Measurements from ENCODE around the gene ATG4D. TPM values are rescaled to one million over a fixed set of nuclear protein-coding genes. Genes with fewer than 3 reads are reported as not detected.

Gene ATG4D
- polyA plus RNA-seq, 1 of the 3 experiments (the other 2 are of a cell fraction): 22.6 TPM

DNA sequence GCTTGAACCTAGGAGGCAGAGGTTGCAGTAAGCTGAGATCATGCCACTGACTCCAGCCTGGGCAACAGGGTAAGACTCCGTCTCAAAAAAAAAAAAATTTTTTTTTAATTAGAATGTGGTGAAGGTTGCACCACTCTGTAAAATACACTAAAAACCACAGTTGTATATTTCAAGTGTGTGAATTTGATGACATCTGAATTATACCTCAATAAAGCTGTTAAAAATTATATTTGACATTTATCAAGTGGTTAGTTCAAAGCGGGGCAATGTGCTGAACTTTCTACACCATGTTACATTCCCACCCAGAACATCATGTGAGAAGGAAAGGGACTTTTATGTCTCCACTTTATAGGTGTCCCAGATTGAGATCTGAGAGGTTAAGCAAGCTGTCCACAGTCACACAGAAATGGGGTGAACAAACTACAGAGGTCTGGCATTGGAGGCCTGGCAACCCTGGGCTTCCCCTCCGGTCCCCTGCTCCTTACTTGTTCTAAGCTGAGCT is 20.5 kb upstream of the ATG4D start:
- Histone ChIP-seq H3K27me3 (ENCODE audit: insufficient read depth) (no peaks in the 10 kb centered on the region; the same call in 1 of the 2 replicates), H3K4me3 (ENCODE audit: low read depth in 2 of 2, low read length in 1 of 2) (no peak overlapping the region), H3K36me3 (replicated peaks in 1 of 2; ENCODE audit: control insufficient read depth in 1 of 2, insufficient read depth in 2 of 2, low read length in 1 of 2) (no peaks in the 10 kb centered on the region), H2AFZ (ENCODE audit: low read depth) (no peak overlapping the region), H4K20me1 (ENCODE audit: insufficient read depth) (no peaks in the 10 kb centered on the region), H3K79me2 (ENCODE audit: insufficient read depth) (no peaks in the 10 kb centered on the region), H3K9me2 (no peaks in the 10 kb centered on the region), H3F3A (replicated peaks; ENCODE audit: insufficient read depth) (no peaks in the 10 kb centered on the region), H3K27ac (ENCODE audit: low read depth in 2 of 2, low read length in 1 of 2) (no peak overlapping the region), H3K9ac (no peak overlapping the region), H3K9me3 (no peaks in the 10 kb centered on the region), H3K4me2 (no peak overlapping the region), H3K4me1 (ENCODE audit: control insufficient read depth in 1 of 2, insufficient read depth in 2 of 2, low read depth in 1 of 2, low read length in 1 of 2) (no peaks in the 10 kb centered on the region; a peak in 1 of 4 replicates)
- 84% methylated on average over 3 of the region's 3 CpGs for whole genome bisulfite sequencing (ENCODE audit: low lambda C conversion rate)
- CTCF ChIA-PET: interaction anchor here (0.9 to 1.6 kb wide), 7 partner anchors 10 to 106 kb away, joined by 3 to 7 read pairs (median 3); no protein-coding TSS in a partner anchor
- POLR2A ChIA-PET: no interaction called here
- TF ChIP-seq, protein P1, sequence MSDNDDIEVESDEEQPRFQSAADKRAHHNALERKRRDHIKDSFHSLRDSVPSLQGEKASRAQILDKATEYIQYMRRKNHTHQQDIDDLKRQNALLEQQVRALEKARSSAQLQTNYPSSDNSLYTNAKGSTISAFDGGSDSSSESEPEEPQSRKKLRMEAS (IDR thresholded peaks at IDR 0.05; ENCODE audit: low read depth): no peak
- TF ChIP-seq REST (IDR thresholded peaks at IDR 0.05; ENCODE audit: low read depth, low read length): no peak
- TF ChIP-seq MXI1 (IDR thresholded peaks at IDR 0.05; ENCODE audit: low read depth, low read length): no peak
- no peak for TF ChIP-seq TEAD4 (IDR thresholded peaks at IDR 0.05; ENCODE audit: borderline replicate concordance, insufficient read depth)
- TF ChIP-seq, protein P2, sequence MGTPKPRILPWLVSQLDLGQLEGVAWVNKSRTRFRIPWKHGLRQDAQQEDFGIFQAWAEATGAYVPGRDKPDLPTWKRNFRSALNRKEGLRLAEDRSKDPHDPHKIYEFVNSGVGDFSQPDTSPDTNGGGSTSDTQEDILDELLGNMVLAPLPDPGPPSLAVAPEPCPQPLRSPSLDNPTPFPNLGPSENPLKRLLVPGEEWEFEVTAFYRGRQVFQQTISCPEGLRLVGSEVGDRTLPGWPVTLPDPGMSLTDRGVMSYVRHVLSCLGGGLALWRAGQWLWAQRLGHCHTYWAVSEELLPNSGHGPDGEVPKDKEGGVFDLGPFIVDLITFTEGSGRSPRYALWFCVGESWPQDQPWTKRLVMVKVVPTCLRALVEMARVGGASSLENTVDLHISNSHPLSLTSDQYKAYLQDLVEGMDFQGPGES (IDR thresholded peaks at IDR 0.05; ENCODE audit: low read depth, low read length): no peak
- no peak for TF ChIP-seq RCOR1 (IDR thresholded peaks at IDR 0.05; ENCODE audit: low read length)
- TF ChIP-seq FOXM1 (IDR thresholded peaks at IDR 0.05; ENCODE audit: low read depth): no peak
- no peak for TF ChIP-seq RAD21 (IDR thresholded peaks at IDR 0.05; ENCODE audit: low read length)
- TF ChIP-seq GABPA (IDR thresholded peaks at IDR 0.05; ENCODE audit: low read depth): no peak
- TF ChIP-seq CHD2 (IDR thresholded peaks at IDR 0.05; ENCODE audit: low read length, partially characterized antibody): no peak
- TF ChIP-seq TCF12 (IDR thresholded peaks at IDR 0.05): no peak
- TF ChIP-seq USF1 (IDR thresholded peaks at IDR 0.05; ENCODE audit: borderline replicate concordance, low read depth): no peak
- TF ChIP-seq FOXJ3 (CRISPR knock-in tag; IDR thresholded peaks at IDR 0.05): no peak
- TF ChIP-seq EP300 (IDR thresholded peaks at IDR 0.05; ENCODE audit: borderline replicate concordance in 1 of 2, low read depth in 1 of 2, low read length in 1 of 2): no peak
- TF ChIP-seq, protein P3, sequence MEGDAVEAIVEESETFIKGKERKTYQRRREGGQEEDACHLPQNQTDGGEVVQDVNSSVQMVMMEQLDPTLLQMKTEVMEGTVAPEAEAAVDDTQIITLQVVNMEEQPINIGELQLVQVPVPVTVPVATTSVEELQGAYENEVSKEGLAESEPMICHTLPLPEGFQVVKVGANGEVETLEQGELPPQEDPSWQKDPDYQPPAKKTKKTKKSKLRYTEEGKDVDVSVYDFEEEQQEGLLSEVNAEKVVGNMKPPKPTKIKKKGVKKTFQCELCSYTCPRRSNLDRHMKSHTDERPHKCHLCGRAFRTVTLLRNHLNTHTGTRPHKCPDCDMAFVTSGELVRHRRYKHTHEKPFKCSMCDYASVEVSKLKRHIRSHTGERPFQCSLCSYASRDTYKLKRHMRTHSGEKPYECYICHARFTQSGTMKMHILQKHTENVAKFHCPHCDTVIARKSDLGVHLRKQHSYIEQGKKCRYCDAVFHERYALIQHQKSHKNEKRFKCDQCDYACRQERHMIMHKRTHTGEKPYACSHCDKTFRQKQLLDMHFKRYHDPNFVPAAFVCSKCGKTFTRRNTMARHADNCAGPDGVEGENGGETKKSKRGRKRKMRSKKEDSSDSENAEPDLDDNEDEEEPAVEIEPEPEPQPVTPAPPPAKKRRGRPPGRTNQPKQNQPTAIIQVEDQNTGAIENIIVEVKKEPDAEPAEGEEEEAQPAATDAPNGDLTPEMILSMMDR (IDR thresholded peaks at IDR 0.05): no peak
- no peak for TF ChIP-seq ELF1 (IDR thresholded peaks at IDR 0.05)
- TF ChIP-seq TAF1 (IDR thresholded peaks at IDR 0.05; ENCODE audit: borderline replicate concordance, low read depth, low read length): no peak
- no peak for TF ChIP-seq RFX5 (IDR thresholded peaks at IDR 0.05; ENCODE audit: low read length)
- no peak for TF ChIP-seq GATA2 (CRISPR knock-in tag; IDR thresholded peaks at IDR 0.05)
- no peak for TF ChIP-seq POLR2AphosphoS5 (IDR thresholded peaks at IDR 0.05; ENCODE audit: low read depth, low read length)
- no peak for DNase-seq

All from SK-N-SH (cell line).